Stimulated activated CD8-positive, alpha-beta memory T cell treated with anti-CD3 and anti-CD28 coated beads, Interleukin-4, amount 100 ng/mL, for 48 hours (primary cell): ENCODE results near the gene ARHGEF12.
"Not testable (repeated sequence)": the region's sequence is repeated elsewhere in the genome, so short reads cannot be mapped to it uniquely, and the experiment has no call there.

Experiments used
- DNase-seq: peaks from one replicate; pipeline ENCODE4 v3.0.0-alpha.2; 2020

Gene ARHGEF12

DNA sequence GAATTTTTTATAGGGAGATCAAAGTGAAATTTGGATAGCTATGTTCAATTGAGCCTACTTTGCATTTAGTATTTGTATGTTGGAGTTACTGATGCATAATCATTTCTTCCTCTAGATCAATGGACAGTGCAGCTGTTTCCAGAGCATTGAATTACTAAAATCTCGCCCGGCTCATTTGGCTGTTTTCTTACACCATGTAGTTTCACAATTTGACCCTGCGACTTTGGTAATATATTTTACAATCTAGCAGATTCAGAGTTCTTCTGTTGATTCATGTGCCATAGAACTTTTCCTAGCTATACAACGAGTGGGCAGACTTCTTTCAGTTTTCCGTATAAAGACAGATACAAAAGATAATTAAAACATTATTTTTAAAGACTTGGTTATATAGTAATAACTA is 105.4 kb downstream of the ARHGEF12 start:
- DNase-seq: no peak

DNA sequence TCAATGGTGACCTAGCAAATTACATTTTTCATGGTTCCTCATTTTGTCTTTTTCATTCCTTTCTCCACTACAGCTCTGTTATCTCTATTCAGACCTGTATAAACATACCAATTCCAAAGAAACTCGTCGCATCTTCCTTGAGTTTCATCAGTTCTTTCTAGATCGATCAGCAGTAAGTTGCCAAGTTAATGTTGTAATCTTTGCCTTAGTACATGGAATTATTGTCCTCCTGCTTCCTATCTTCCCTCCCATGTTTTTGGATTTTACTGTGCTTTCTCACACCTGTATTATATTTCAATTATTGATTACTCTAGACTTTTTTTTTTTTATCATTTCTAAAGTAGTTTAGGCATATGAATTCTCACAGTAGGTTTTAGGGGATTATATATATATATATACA is 105.8 kb downstream of the ARHGEF12 start:
- DNase-seq: no peak

DNA sequence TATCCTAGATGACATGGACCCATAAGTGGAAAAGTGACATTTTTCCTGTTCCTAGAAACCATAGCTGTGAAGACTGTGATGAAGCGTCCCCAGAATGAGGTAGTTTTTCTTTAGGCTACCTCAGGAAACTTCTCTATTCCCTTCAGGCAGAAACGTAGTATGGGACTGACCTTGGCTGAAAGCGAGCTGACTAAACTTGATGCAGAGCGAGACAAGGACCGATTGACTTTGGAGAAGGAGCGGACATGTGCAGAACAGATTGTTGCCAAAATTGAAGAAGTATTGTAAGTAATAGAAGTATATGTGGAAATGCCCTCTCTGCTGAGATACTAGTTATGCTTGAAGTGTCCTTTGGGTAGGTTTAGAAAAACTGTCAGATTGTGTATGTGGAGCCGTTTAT is 110.6 kb downstream of the ARHGEF12 start:
- DNase-seq: no peak

DNA sequence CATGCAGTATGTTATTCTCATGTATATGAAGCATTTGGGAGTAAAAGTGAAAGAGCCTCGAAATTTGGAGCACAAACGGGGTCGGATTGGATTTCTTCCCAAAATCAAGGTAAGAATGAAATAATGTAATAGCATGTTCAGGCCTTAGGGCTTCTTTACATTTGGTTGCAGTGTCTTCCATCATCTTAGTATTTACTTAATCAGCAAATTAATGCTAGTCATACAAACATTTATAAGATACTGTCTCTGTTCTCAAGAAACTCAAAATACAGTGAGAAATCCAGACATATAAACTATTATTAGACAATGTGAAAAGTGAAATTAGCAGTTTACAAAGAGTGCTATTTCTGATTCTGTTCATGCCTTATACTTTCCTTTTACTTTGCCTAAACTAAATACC is 112.0 kb downstream of the ARHGEF12 start:
- DNase-seq: no peak

DNA sequence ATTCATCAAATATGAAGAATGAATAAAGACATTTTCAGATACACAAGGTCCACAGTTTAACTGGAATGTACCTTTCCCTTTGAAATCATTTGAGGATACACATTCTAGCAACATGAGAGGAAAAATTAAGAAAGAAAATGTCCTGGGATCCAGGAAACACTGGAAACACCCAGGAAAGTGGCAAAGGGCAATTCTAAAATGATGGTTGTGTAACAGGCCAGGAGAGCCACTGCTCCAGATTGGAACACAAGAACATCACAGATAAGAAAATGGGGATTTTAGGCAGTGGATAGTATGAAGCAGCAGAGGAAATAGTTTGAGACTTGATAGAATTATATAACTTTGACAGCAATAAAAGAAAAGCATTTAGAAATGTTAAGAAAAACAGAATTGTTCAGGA is 119.3 kb downstream of the ARHGEF12 start:
- DNase-seq: no peak

DNA sequence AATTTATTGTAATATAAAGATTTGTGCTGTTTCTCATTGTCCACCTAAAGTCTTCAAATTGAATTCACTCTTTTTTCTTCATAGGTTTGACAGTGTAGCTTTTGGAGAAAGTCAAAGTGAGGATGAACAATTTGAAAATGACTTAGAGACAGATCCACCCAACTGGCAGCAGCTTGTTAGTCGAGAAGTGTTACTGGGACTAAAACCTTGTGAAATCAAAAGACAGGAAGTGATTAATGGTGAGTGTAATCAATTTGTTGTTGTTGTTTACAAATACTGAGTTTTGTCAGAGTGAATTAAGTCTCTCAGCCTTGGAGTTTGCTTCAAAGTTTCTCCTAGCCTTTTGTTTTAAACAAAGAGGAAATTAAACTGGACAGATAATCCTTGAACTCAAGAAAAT is 121.8 kb downstream of the ARHGEF12 start:
- no peak for DNase-seq

DNA sequence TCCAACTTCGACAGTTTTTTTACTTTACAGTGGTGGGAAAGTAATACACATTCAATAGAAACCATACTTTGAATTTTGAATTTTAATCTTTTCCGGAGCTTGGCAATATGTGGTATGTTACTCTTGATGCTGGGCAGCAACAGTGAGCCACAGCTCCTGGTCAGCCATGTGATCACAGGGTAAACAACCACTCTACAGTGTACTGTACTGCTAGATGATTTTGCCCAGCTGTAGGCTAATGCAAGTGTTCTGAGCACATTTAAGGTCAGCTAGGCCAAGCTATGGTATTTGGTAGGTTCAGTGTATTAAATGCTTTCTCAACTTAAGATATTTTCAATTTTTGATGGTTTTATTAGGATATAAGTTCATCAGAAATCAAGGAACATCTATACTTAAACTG is 126.6 kb downstream of the ARHGEF12 start:
- DNase-seq: no peak

DNA sequence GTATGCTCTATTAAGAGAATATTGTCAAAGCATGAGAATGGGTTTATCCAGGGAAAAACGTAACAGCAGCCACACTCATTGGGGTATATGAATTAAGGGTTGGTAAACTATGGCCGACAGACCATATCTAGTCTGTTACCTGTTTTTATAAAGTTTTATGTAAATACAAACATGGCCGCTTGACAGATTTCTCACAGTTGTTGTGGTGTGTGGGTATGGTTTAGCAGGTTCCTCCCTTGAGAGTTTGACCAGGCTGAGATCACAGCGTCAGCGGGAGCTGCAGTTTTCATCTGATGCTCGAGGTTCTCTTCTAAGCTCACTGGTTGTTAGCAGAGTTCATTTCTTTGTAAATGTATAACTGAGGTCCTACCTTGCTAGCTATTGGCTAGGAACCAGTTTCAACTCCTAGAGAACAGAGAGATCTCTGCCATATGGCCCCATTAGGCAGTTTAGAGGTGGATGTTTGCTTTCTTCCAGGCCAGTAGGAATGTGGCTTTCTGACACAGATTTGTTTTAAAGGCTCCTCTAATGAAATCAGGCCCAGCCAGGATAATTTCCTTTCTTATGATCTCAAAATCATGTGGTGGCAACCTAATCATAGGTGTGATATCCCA is 129.8 kb downstream of the ARHGEF12 start:
- no peak for DNase-seq

DNA sequence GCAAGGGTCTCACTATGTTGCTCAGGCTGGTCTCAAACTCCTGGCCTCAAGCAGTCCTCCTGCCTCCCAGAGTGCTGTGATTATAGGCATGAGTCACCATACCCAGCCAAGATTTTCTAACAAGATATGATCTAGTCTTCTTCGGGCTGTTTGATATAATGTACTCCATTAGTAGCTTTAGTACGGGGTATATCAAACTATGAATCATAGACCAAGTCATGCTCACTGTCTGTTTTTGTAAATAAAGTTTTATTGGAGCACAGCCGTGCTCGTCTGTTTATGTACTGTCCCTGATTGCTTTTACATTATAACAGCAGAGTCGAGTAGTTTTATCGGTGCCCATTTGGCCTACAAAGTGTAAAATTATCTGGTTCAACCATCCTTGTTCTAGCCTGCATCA is 131.4 kb downstream of the ARHGEF12 start:
- no peak for DNase-seq

DNA sequence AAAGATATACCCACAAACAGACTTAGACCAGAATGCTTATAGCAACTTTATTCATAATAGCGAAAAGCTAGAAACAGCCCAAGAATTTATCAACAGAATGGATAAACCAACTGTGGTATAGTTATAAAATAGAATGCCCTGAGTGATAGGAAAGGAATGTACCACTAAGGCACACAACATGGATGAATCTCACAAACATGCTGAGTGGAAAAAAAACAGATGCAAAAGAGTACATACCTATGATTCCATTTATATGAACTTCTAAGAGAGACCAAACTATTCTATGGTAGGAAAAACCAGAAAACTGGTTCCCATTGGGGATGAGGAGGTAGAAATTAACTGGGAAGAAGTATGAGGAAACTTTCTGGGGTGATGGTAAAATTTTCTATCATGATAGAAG is 134.9 kb downstream of the ARHGEF12 start:
- DNase-seq: no peak

DNA sequence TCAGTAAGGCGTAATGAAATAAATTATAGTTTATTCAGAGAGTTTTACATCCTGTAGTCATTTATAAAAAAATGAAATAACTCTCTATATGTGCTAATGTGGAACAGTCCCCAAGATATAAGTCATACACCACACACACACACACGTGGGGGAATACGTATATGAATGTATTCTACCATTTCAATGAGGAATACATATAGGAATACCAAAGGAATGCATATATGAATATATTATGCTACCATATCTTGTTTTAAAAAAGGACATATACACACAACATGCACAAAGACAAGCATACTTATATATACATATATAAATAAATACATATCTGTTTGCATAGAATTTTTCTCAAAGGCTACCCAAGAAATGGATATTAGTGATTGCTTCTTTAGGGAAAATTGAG is 135.8 kb downstream of the ARHGEF12 start:
- DNase-seq: no peak

DNA sequence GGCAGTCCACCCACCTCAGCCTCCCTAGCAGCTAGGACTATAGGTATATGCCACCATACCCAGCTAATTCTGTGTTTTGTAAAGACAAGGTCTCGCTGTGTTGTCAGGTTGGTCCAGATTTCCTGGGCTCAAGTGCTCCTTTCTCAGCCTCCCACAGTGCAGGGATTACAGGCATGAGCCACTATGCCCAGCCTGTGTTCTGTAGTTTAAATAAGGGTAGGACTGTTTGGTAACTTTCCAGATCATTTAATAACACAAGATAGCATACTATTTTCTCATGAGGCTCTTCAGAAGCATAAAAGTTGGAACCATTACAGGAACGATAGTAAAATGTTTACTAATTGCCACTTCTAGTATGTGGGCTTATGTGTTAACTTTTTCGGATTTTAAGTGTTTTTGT is 137.3 kb downstream of the ARHGEF12 start:
- no peak for DNase-seq

DNA sequence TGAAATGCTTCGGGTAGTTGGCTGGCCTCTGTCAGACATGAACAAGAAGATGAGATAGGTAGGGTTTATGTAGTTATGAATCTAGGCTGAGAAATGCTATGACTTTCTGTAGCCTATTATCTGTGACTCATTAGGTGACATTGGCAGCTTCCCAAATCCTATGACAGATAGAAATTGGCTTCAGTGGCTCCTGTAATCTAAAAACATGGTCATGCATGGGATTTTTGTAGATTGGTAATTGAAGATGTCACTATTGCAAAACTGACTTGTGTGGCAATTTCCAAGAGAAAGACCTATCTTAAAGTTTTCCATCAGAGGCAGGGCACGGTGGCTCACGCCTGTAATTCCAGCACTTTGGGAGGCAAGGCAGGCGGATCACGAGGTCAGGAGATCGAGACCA is 145.9 kb downstream of the ARHGEF12 start:
- DNase-seq: no peak

DNA sequence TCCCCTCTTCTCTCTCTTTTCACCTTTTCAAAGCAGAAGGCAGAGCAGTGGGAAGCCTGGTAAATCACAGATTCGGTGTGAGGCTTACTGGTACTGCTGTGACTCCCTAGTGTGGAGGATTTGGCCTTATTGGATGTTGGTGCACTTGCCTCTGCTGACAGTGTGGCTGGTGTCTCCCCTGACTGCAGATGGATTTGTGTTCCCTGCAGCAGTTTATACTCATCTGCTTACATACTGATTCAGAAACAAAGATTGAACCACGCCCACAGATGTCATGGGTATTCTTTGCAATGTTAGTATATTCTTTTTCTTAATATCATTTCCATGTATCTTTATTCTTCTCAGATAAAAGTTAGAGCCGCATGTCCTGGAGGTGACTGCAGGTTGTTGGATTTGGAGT is 148.5 kb downstream of the ARHGEF12 start:
- DNase-seq: no peak

DNA sequence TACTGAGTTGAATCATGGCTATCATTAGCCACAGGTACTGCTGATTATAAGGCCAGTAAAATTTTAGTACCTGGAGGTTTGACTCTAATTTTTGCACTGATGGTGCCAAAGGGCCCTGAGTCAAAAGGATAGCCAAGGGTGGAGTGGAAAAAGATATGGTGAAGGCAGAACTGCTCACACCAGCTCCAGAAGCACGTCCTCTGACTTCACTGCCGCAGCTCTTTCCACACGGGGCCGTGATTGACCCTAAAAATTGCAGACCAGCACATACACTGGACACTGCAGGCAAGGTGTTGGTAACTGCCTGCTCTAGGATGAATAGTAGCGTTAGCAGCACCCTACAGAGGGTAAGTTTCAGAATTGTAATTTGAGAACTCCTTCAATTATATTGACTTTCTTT is 149.9 kb downstream of the ARHGEF12 start:
- DNase-seq: no peak

DNA sequence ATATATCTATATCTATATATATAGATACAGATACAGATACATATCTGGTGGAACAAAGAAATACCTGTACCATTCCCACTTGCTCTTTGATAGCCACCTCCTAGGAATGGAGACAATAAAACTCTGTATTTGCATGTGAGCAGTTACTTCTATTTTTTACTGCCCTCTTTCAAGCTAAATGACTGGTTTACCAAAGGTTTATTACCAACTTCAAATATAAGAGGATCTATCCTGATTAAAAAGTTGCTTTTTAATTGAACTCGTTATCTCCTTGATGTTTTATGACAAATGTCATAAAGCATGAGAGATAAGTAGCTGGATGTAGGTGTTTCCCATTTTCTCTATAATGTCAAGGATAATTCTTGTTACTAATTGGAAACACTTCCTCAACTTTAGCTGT is 153.6 kb downstream of the ARHGEF12 start:
- no peak for DNase-seq

DNA sequence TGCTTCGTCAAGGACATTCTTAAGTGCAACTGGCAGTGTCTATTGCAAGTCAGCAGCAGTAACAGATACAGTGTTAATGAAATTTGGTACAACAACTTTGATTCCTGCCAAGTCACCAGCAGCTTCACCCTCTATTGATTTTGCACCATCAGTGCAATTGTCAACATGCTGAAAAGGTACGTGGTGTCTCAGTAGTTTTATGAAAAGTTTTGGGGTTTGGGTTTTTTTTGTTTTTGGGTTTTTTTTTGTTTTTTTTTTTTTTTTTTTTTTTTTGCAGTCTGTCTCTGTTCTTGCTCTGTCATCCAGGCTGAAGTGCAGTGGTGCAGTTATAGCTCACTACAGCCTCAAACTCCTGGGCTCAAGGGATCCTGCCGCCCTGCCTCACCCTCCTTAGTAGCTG is 156.3 kb downstream of the ARHGEF12 start:
- DNase-seq: no peak

DNA sequence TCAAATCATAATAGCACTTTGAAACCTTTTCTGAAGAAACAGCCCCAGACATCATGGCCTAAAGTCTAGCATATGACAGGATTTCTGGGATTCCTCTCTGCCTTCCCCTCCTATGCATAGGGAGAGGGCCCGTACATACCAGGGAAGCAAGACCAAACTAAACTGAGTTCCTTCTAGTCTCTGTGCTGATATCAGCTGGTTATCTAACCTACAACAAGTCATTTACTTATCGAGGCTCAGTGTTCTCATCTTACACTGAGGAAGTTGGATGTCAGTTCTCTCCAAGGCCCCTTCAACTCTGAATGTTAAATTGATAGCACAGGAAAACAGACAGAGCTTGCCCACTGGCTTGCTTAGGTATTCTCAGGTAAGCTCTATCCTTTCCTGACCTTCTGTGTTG is 158.4 kb downstream of the ARHGEF12 start:
- DNase-seq: no peak

DNA sequence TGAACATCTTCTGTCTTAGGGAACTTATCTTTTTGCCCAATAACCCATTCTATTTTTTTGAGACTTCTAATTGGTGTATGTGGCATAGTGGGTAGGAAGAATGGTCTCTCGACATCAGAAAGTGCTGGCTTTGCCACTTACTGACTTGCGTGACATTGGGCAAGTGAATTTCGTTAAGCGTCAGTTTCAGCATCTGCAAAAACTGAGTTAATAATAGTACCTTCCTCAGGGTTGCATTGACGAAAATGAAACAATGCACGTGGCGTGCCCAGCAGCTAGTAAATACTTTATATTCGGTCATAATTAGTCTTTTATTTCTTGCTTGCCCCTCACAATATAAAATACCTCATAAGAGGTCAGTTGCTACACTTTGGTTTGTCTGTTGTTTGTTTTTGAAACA is 162.9 kb downstream of the ARHGEF12 start:
- DNase-seq: no peak

DNA sequence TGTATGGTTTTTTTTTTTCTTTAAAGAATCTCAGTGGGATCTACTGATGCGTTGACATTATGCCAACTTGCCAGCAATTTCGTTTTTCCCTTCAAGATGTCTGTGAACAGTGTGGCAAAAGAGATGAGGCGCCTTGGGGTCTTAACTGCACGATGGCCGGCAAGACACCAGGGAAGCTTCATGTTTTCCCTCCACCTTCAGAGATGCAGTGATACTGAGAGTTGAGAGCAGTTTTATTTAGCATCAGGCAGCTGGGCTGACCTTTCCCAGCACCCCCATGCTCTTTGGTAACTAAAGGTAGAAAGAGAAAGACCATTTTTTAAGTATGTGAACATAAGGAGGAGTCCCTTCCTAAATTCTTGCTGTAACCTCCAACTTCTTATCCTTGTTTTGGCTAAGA is 163.6 kb downstream of the ARHGEF12 start:
- no peak for DNase-seq

DNA sequence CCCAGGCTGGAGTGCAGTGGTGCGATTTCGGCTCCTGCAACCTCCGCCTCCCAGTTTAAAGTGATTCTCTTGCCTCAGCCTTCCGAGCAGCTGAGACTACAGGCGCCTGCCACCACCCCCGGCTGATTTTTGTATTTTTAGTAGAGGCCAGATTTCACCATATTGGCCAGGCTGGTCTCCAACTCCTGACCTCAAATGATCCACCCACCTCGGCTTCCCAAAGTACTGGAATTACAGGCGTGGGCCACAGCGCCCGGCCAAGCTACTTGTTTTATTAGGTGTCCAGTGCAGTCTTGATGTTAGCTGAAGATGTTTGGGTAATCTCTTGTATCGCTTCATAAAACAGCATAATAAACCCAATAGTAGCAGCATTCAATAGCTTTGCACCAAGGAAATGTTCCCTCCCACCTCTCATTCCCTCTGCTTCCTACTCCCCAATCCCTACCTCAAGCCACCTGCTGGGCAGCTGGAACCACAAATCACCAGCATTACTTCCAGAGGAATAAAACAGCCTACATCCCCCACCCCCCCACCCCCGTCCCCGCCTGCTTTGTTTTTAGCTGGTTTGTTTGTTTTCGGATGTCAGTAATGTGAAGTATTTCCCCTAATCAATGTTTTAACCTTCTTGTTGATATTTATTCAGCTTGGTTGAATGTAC is 164.3 kb downstream of the ARHGEF12 start:
- no peak for DNase-seq

DNA sequence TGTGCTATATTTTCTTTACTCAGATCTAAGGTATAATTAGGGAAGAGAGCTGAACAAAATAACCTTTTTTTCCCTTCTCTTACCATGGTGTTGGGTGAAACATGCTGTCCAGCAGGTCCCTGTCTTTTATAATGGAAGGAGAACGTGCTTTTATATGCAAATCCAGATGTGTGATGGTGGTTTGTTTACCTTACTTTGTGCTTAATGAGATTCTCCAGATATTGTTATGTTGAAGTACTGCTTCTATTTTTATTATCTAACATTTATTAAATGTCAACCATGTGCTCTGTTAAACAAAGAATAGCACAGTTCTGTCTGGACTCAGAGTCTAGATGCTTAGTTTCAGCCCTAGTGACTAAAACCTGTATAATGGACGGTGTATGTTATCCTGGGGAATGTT is 165.2 kb downstream of the ARHGEF12 start:
- no peak for DNase-seq

DNA sequence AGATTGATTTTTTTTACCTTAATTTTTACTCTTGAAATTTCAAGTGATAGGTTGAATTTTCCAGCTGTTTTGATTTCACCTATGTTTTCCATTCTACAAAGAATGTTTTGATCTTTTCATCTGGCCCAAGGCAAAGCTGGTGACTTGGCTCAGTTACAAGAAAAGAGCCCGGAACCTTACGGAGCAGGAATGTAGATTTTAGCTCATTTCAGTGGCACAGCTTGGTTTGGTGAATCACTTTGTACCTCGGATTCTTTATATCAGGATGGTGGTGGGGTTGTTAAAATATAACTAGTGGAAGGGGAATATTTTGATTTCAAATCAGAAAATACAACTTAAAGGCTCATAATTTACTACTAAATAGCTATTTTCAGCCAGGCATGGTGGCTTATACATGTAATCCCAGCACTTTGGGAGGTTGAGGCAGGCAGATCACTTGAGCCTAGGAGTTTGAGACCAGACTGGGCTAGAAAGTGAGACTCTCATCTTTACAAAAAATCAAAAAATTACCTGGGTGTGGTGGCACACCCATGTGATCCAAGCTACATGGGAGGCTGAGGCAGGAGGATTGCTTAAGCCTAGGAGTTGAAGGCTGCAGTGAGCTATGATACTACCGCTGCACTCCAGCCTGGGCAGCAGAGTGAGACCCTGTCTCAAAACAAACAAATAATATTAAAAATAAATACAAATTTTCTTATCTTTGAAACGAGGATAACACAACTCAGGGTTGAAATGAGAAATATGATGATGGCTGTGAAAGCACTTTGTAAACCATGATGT is 166.0 kb downstream of the ARHGEF12 start:
- no peak for DNase-seq

DNA sequence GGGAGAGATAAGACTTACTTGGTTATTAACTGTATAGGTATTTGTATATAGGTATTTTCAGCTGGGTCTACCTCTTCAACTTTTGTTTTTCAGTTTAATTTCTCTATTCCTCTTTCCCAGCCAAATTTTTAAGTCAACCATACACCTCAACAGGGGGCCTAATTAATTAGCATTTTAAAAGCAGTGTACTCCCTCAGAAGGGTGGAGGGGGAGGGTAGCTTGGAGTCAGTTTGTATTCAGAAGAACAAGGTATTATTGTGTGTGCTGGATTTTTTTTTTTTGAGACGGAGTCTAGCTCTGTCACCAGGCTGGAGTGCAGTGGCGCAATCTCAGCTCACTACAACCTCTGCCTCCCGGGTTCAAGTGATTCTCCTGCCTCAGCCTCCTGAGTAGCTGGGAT is 167.3 kb downstream of the ARHGEF12 start:
- not testable (repeated sequence) for DNase-seq
